Jurkat, Clone E6-1 (cell line): ENCODE results near the gene FH.

Experiments
- DNase-seq: peaks from one replicate; pipeline ENCODE4 v3.0.0-alpha.2; 2011; ENCODE audit warnings: low read depth, low spot score
- H3K4me3 ChIP-seq: 2 replicates; pipeline ENCODE4 v1.5.1; 2011; ENCODE audit warnings: mild to moderate bottlenecking, low read length, control low read depth, moderate library complexity

Gene FH

DNA sequence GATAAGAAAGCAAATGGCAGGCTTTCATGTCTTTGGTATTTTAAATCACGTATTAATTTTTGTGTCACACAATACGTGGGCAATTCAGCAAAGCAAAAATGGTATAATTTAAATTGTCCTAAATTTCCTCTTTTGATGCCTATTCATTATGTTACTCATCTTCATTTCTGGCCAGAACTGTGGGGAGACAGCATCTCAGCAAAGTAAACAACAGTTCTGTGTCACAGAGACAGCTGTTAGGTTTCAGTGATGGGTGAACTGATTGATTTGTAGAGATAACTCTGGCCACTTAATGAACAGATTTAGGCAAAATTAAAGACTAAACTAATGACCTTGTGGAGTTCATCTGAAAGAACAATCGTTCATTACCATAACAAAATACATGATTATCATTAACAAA, 49.2 kb downstream of the FH start:
- DNase-seq: no peak
- no peak overlapping the region for H3K4me3 ChIP-seq

DNA sequence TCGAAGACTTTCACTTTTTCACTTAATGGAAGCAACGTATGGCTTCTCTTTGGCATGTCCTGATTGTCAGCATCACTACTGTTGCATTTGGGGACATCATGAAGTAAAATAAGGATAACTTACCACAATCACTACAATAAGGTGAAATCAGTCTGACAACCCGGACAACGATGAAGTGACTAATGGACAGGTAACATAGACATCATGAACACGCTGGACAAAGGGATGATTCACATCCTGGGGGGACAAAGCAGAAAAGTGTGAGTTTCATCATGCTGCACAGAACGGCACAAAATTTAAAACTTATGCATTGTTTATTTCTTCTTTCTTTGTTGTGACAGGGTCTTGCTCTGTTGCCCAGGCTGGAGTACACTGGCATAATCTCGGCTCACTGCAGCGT, 53.9 kb downstream of the FH start:
- H3K4me3 ChIP-seq: no peak overlapping the region
- DNase-seq: no peak

DNA sequence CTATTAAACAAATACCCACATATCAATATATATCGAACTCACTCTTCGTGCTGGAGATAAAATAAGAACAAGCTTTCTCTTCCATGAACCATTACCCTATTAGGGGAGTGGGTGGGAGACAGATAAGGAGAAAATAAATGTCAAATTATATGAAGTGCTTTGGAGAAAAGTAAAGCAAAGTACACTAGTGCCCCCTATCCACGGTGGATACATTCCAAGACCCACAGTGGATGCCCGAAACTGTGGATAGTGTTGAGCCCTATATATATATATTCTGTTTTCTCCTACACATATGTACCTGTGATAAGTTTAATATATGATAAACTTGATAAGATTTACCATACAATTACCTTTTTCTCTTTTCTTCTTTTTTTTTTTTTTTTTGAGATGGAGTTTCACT, 54.6 kb downstream of the FH start:
- no peak overlapping the region for H3K4me3 ChIP-seq
- no peak for DNase-seq

- H3K4me3 ChIP-seq: no peak overlapping the region
- DNase-seq: no peak
Measured at GRCh38 chr1:241462391-241462790, 57.2 kb downstream of the FH start.

- no peak overlapping the region for H3K4me3 ChIP-seq
- no peak for DNase-seq
Measured at GRCh38 chr1:241460098-241460873, 59.3 kb downstream of the FH start.

DNA sequence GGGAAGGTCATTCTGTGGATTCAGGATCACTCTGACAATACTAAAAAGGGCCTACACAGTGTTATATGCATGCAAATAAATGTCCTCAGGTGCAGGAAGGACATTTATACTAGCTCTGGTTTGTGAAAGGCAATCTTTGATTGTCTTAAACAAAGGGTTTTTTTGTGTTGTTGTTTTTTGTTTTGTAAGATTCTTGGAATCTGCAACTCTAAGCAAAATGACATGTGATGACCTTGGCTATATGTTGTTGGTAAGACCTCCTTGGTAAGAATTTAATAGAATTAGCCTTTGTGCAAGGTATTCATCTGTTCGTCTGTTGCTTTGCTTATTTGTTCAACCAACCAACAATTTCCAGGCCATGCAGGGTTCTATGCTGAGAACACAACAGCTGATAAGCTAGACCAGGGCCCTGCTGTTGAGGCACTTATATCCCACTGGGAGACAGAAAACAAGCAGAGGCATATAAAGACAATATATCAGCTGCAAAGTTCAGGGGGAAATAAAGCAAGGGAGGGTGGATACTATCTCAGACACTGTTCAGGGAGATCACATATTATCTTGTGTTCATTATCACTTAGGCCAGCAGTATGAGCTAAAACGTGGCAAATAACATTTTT, 60.3 kb downstream of the FH start:
- no peak overlapping the region for H3K4me3 ChIP-seq
- DNase-seq: no peak

GRCh38 chr1:241457421-241457820, 62.1 kb downstream of the FH start:
- DNase-seq: no peak
- no peak overlapping the region for H3K4me3 ChIP-seq

GRCh38 chr1:241456743-241457142, 62.8 kb downstream of the FH start:
- DNase-seq: no peak

GRCh38 chr1:241453732-241454131, 65.8 kb downstream of the FH start:
- H3K4me3 ChIP-seq: no peak overlapping the region
- no peak for DNase-seq

More at GRCh38 chr1:241456743-241457142, 62.8 kb downstream of the FH start:
- no peak overlapping the region for H3K4me3 ChIP-seq

DNA sequence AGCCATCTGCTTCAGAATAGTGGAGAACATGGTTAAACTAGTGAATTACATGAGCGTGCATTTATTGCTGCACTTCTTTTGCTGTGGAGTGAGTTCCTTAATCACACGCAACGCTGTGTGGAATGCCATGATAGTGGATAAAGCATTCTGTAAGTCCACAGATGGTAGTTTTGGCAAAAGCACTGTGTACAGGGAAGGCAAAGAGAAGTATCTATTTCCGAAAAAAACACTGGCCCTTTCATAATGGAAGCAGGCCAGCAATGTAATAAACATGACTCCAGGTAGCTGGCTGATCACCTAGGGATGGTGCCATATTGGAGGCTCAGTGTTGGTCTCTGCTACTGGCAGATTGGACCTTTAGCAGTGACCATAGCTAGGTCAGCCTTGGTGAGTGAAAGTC, 67.6 kb downstream of the FH start:
- DNase-seq: no peak
- no peak overlapping the region for H3K4me3 ChIP-seq
